H1 (cell line): ENCODE results near the gene SLC25A26. TPM values are rescaled to one million over a fixed set of nuclear protein-coding genes. Genes with fewer than 3 reads are reported as not detected.

Source experiments
- CTCF ChIA-PET: fragments of 300-600 bp; sonication (Branson Sonifier 250); formaldehyde crosslinking; loops from one replicate; lab custom pipeline; 2021; ENCODE audit not compliant: partially characterized antibody; lab: Charles Lee
- POLR2A ChIA-PET: fragments of 300-600 bp; sonication (Branson Sonifier 250); formaldehyde crosslinking; loops from one replicate; lab custom pipeline; 2021; ENCODE audit warnings: inconsistent platforms; ENCODE audit not compliant: partially characterized antibody; lab: Charles Lee
- DNase-seq, 2 experiments: peaks; one replicate each; pipeline versions ENCODE4 v3.0.0 to v3.0.0-alpha.2; 2010 to 2022; ENCODE audit warnings: low spot score in 2 of 2, low read depth in 1 of 2, mixed read lengths in 1 of 2
- FAIRE-seq: peaks from 2 replicates; lab custom pipeline; 2011; peaks lifted over from hg19 to GRCh38; lab: Jason Lieb, UNC
- H2AFZ ChIP-seq: 2 replicates; pipeline ENCODE4 v1.8.1; 2012; ENCODE audit warnings: low read length, inconsistent platforms
- H2AK5ac ChIP-seq: 2 replicates; pipeline ENCODE4 v1.6.1; 2013; ENCODE audit warnings: low read depth, low read length
- H2BK120ac ChIP-seq: replicated peaks from 2 replicates; pipeline ENCODE3; 2013; ENCODE audit warnings: low read depth, low read length, inconsistent platforms
- H2BK12ac ChIP-seq: 2 replicates; pipeline ENCODE4 v1.6.1; 2013; ENCODE audit warnings: low read depth, low read length
- H2BK15ac ChIP-seq: 2 replicates; pipeline ENCODE4 v1.6.1; 2013; ENCODE audit warnings: low read length
- H2BK20ac ChIP-seq: 2 replicates; pipeline ENCODE4 v1.6.1; 2013; ENCODE audit warnings: low read length
- H2BK5ac ChIP-seq: 2 replicates; pipeline ENCODE4 v1.6.1; 2013; ENCODE audit warnings: low read depth, low read length
- H3K14ac ChIP-seq: 2 replicates; pipeline ENCODE4 v1.6.1; 2013; ENCODE audit warnings: inconsistent platforms; ENCODE audit not compliant: insufficient read length
- H3K18ac ChIP-seq: 2 replicates; pipeline ENCODE4 v1.6.1; 2013; ENCODE audit warnings: low read length; ENCODE audit errors: extremely low read depth
- H3K23ac ChIP-seq: 2 replicates; pipeline ENCODE4 v1.6.1; 2013; ENCODE audit warnings: inconsistent platforms; ENCODE audit not compliant: insufficient read length
- H3K23me2 ChIP-seq: 2 replicates; pipeline ENCODE4 v1.6.1; 2013; ENCODE audit warnings: low read depth, low read length
- H3K27ac ChIP-seq: 2 replicates; pipeline ENCODE4 v1.6.1; 2011; ENCODE audit warnings: low read depth, low read length, inconsistent platforms
- H3K27me3 ChIP-seq, 4 experiments: replicated peaks in 1 of 4; 1 replicate in 1 of 4; 2 replicates in 3 of 4; pipeline versions ENCODE4 v1.6.1 to v1.8.1; 2011 to 2013; ENCODE audit warnings: low read length in 3 of 4, mild to moderate bottlenecking in 3 of 4, inconsistent platforms in 2 of 4, mixed read lengths in 2 of 4, moderate library complexity in 1 of 4; ENCODE audit not compliant: control insufficient read depth in 3 of 4, insufficient read depth in 3 of 4; ENCODE audit errors: extremely low read depth in 1 of 4
- H3K36me3 ChIP-seq, 4 experiments: 2 replicates each; pipeline versions ENCODE4 v1.6.1 to v1.8.1; 2011 to 2013; ENCODE audit warnings: mild to moderate bottlenecking in 4 of 4, low read length in 3 of 4, moderate library complexity in 2 of 4, control low read depth in 1 of 4, inconsistent platforms in 1 of 4; ENCODE audit not compliant: insufficient read depth in 4 of 4, control insufficient read depth in 2 of 4
- H3K4ac ChIP-seq: replicated peaks from 2 replicates; pipeline ENCODE3; 2013; ENCODE audit warnings: low read length, low read depth, mixed read lengths, inconsistent platforms; ENCODE audit not compliant: insufficient read length
- H3K4me1 ChIP-seq, 4 experiments: replicated peaks in 1 of 4; 1 replicate in 1 of 4; 2 replicates in 3 of 4; pipeline versions ENCODE4 v1.6.1 to v1.8.1; 2011 to 2013; ENCODE audit warnings: low read length in 3 of 4, inconsistent platforms in 2 of 4, mixed read lengths in 1 of 4; ENCODE audit not compliant: insufficient read depth in 4 of 4, control insufficient read depth in 3 of 4
- H3K4me2 ChIP-seq, 2 experiments: 2 replicates each; pipeline versions ENCODE4 v1.6.1 to v1.8.1; 2011 to 2013; ENCODE audit warnings: low read depth in 2 of 2, low read length in 2 of 2, control low read depth in 1 of 2, inconsistent platforms in 1 of 2, mild to moderate bottlenecking in 1 of 2; ENCODE audit not compliant: insufficient read depth in 1 of 2
- H3K4me3 ChIP-seq, 4 experiments: fragments of 200-600, 300-600 bp in 1 of 4; sonication (generic), shearing (Covaris generic), sonication (Bioruptor Twin) in 1 of 4; 2 replicates each; pipeline versions ENCODE4 v1.5.1 to v1.8.1; 2011 to 2016; ENCODE audit warnings: low read length in 4 of 4, low read depth in 3 of 4, control low read depth in 2 of 4, inconsistent platforms in 2 of 4, mild to moderate bottlenecking in 2 of 4, mixed read lengths in 1 of 4, moderate library complexity in 1 of 4; ENCODE audit not compliant: insufficient read depth in 2 of 4; ENCODE audit errors: extremely low read depth in 1 of 4
- H3K56ac ChIP-seq: replicated peaks from 2 replicates; pipeline ENCODE3; 2013; ENCODE audit warnings: low read depth, mild to moderate bottlenecking, mixed read lengths, low read length, inconsistent platforms; ENCODE audit not compliant: insufficient read length
- H3K79me1 ChIP-seq: 2 replicates; pipeline ENCODE4 v1.6.1; 2013; ENCODE audit warnings: low read depth, low read length, control low read depth
- H3K79me2 ChIP-seq, 2 experiments: 2 replicates each; pipeline versions ENCODE4 v1.6.1 to v1.8.1; 2012 to 2013; ENCODE audit warnings: low read length in 2 of 2, mild to moderate bottlenecking in 2 of 2, inconsistent platforms in 1 of 2; ENCODE audit not compliant: insufficient read depth in 2 of 2, control insufficient read depth in 1 of 2
- H3K9ac ChIP-seq, 4 experiments: replicated peaks in 1 of 4; 1 replicate in 1 of 4; 2 replicates in 3 of 4; pipeline versions ENCODE4 v1.6.1 to v1.8.1; 2011 to 2013; ENCODE audit warnings: low read depth in 3 of 4, low read length in 3 of 4, control low read depth in 2 of 4, mild to moderate bottlenecking in 2 of 4, moderate library complexity in 2 of 4, inconsistent platforms in 1 of 4; ENCODE audit errors: extremely low read depth in 1 of 4
- H3K9me3 ChIP-seq, 2 experiments: 2 replicates each; pipeline versions ENCODE4 v1.6.1 to v1.8.1; 2012 to 2013; ENCODE audit warnings: mild to moderate bottlenecking in 2 of 2, moderate library complexity in 2 of 2, control low read depth in 1 of 2, inconsistent platforms in 1 of 2, low read depth in 1 of 2, low read length in 1 of 2, mixed read lengths in 1 of 2; ENCODE audit not compliant: insufficient read depth in 2 of 2
- H4K20me1 ChIP-seq, 2 experiments: replicated peaks in 1 of 2; 2 replicates each; pipeline versions ENCODE3 to v1.8.1; 2011 to 2013; ENCODE audit warnings: inconsistent platforms in 2 of 2, low read length in 2 of 2, mild to moderate bottlenecking in 1 of 2; ENCODE audit not compliant: insufficient read depth in 2 of 2, control insufficient read depth in 1 of 2
- H4K5ac ChIP-seq: 2 replicates; pipeline ENCODE4 v1.6.1; 2013; ENCODE audit warnings: low read length, low read depth, mixed read lengths, inconsistent platforms; ENCODE audit not compliant: insufficient read length
- H4K8ac ChIP-seq: 2 replicates; pipeline ENCODE4 v1.8.0; 2013; ENCODE audit warnings: mild to moderate bottlenecking, moderate library complexity, low read length, inconsistent platforms; ENCODE audit not compliant: insufficient read depth; ENCODE audit errors: extremely low read depth
- H4K91ac ChIP-seq: replicated peaks from 2 replicates; pipeline ENCODE3; 2013; ENCODE audit warnings: low read length, mixed read lengths, inconsistent platforms; ENCODE audit not compliant: insufficient read length
- BACH1 ChIP-seq: IDR thresholded peaks from 2 replicates; pipeline ENCODE4 v1.6.1; 2012; ENCODE audit warnings: low read length, improper control_type of control experiment
- CEBPB ChIP-seq: IDR thresholded peaks from 2 replicates; pipeline ENCODE4 v1.6.1; 2012; ENCODE audit warnings: low read depth, low read length
- GTF2F1 ChIP-seq: IDR thresholded peaks from 2 replicates; pipeline ENCODE4 v1.6.1; 2012; ENCODE audit warnings: low read depth, low read length, improper control_type of control experiment, borderline replicate concordance
- JUND ChIP-seq: IDR thresholded peaks from 2 replicates; pipeline ENCODE4 v1.6.1; 2011; ENCODE audit warnings: mild to moderate bottlenecking, improper control_type of control experiment, low read length
- KDM5A ChIP-seq: fragments of 200-600 bp; IDR thresholded peaks from 2 replicates; pipeline ENCODE4 v1.7.1; 2012; ENCODE audit warnings: mild to moderate bottlenecking, low read length, inconsistent platforms, mixed read lengths
- TBP ChIP-seq: IDR thresholded peaks from 2 replicates; pipeline ENCODE4 v1.6.1; 2011; ENCODE audit warnings: low read depth, low read length, improper control_type of control experiment
- TCF12 ChIP-seq: IDR thresholded peaks from 2 replicates; pipeline ENCODE4 v1.6.1; 2011; ENCODE audit warnings: low read depth, mild to moderate bottlenecking, low read length
- WGBS, 2 experiments: shearing (Covaris generic) in 1 of 2; methylation state at CpG; one replicate each; pipeline versions ENCODE4 v1.1.6 to v1.1.7; 2013 to 2015; ENCODE audit warnings: low lambda C conversion rate in 2 of 2, mixed read lengths in 2 of 2, inconsistent platforms in 1 of 2, low coverage in 1 of 2, missing lambda C conversion rate in 1 of 2; ENCODE audit not compliant: insufficient replicate concordance in 2 of 2, insufficient coverage in 1 of 2, insufficient read length in 1 of 2; ENCODE audit errors: extremely low coverage in 1 of 2, missing lambda C conversion rate in 1 of 2; 5-methylcytosine and 5-hydroxymethylcytosine counted together
- polyA plus RNA-seq, 7 experiments: library from polyadenylated mRNA; depleted of rRNA in 3 of 7; stranded (reverse) in 5 of 7; unstranded in 2 of 7; fragments of >200 nt in 5 of 7; fragments of 200-250 nt in 2 of 7; gene quantifications; 1 replicate in 5 of 7; 2 replicates in 1 of 7; 4 replicates in 1 of 7; pipeline versions ENCODE4 v1.2.1 to v1.2.3, GENCODE V29; 2011 to 2013; ENCODE audit warnings: missing spikeins in 2 of 7, mixed read lengths in 2 of 7
- total RNA-seq: library from RNA; stranded (reverse); fragmentation: NEBNext Ultra II Directional; extraction: Animal tissue kit (Norgen Biotek cat#: 25700); gene quantifications from 2 replicates; pipeline ENCODE4 v1.2.1, GENCODE V29; 2021
- TF ChIP-seq, protein P1 (sequence below): IDR thresholded peaks from 2 replicates; pipeline ENCODE4 v1.6.1; 2011; ENCODE audit warnings: low read depth, mild to moderate bottlenecking, low read length; ENCODE audit not compliant: insufficient read depth

SLC25A26 gene
- total and polyA plus RNA-seq, 2 of the 8 experiments (the other 6 are each of a cell fraction or from before 2014, with no cell fraction given): 30.0 to 37.0 TPM

DNA sequence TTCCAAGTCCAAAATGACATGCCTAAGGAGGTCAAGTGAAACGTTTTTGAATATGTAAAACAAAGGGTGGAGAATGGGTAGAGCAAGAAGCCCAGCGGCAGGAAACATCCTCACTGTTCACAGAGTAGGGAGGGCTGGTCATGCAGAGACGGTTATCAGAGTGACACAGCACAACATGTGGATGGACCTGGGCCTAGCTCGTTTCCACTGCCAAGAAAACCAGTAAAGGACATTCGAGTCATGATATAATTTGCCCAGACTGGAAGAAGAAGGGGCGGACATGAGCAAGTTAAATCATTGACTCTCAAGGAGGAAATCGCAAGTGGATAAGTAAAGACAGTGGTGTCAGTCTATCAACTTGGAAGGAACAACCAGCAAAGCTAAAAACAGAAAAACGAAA, 190.7 kb downstream of the SLC25A26 start:
- no peak overlapping the region for H3K4me2 ChIP-seq
- no peak overlapping the region for H3K23ac ChIP-seq
- FAIRE-seq (no peak), DNase-seq (no peak)
- no peaks in the 10 kb centered on the region for H3K9me3 ChIP-seq
- no peak overlapping the region for H2AFZ ChIP-seq
- H3K4me1 ChIP-seq: peaks cover 0 to 10% (median 5%) of the 10 kb centered on the region in 4 experiments; a peak in 4 of 7 replicates
- H4K91ac ChIP-seq: no peak overlapping the region
- no peak overlapping the region for H4K8ac ChIP-seq
- H3K79me2 ChIP-seq: peaks cover 0 to 61% of the 10 kb centered on the region in 2 experiments; a peak in 2 of 4 replicates
- WGBS, 2 experiments: 89% methylated on average over 8 of the region's 8 CpGs; no CpG with 5 or more reads in 1 of the 2 experiments
- no peak overlapping the region for H2BK120ac ChIP-seq
- peaks cover 12% of the 10 kb centered on the region for H3K79me1 ChIP-seq
- H3K56ac ChIP-seq: no peak overlapping the region
- no peak overlapping the region for H2BK20ac ChIP-seq
- H2BK15ac ChIP-seq: no peak overlapping the region
- no peak overlapping the region for H3K18ac ChIP-seq
- H3K14ac ChIP-seq: no peak overlapping the region
- H2BK5ac ChIP-seq: no peak overlapping the region
- ChIA-PET CTCF (interaction anchor here (0.5 to 7.1 kb wide), 7 partner anchors 8 to 495 kb away, joined by 3 to 42 read pairs (median 4); no protein-coding TSS in a partner anchor), POLR2A (interaction anchor here (0.5 kb wide), 1 partner anchor 79 kb away, joined by 3 read pairs; no protein-coding TSS in a partner anchor)
- no peak overlapping the region for H3K4ac ChIP-seq
- no peak overlapping the region for H2AK5ac ChIP-seq
- no peak overlapping the region for H3K27ac ChIP-seq
- TF ChIP-seq KDM5A (no peak), CEBPB (no peak), TBP (no peak), BACH1 (no peak), GTF2F1 (no peak), TCF12 (no peak), JUND (no peak)
- TF ChIP-seq, protein P1, sequence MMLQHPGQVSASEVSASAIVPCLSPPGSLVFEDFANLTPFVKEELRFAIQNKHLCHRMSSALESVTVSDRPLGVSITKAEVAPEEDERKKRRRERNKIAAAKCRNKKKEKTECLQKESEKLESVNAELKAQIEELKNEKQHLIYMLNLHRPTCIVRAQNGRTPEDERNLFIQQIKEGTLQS: no peak
- H4K20me1 ChIP-seq: peaks cover 4 to 8% of the 10 kb centered on the region in 2 experiments
- no peak overlapping the region for H3K9ac ChIP-seq
- no peak overlapping the region for H4K5ac ChIP-seq
- no peak overlapping the region for H3K4me3 ChIP-seq
- no peaks in the 10 kb centered on the region for H3K23me2 ChIP-seq
- no peak overlapping the region for H2BK12ac ChIP-seq
- peaks cover 48 to 90% (median 69%) of the 10 kb centered on the region in 4 experiments for H3K36me3 ChIP-seq
- H3K27me3 ChIP-seq: no peaks in the 10 kb centered on the region
